ENCODE data around the gene KIF3A.

The KIF3A gene

DNA sequence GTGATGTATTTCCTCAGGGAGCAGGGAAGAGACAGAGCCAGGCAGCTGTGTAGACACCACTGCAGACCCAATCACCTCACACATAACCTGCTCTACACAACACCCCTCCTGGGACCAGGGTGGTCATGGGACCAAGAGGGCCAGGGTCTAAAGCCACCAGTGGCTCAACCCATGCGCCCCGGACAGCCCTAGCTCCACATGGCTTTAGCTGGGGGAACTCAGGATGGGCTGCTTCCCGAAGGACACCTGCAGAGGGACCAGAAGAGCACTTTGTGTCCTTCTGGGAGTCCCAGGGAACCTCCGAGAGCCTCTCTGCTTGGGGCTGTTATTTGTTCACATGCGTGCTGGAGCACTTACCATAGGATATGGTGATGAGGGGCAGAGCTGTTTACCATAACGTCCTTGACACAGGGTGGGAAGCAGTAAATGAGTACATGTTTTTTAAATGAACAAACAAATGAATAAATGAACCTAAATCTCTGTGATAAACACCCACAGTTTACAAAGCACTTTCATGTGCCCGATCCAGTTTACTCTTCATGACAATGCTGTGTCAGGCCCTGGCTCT is 27.4 kb upstream of the KIF3A start:
- Mint-ChIP-seq H3K36me3 (no peaks in the 10 kb centered on the region), H3K27me3 (no peaks in the 10 kb centered on the region), H3K9me3 (no peaks in the 10 kb centered on the region), H3K4me3 (no peak overlapping the region), H3K27ac (no peak overlapping the region), H3K4me1 (no peaks in the 10 kb centered on the region)
- no peak for ATAC-seq (ENCODE audit: low read depth)
- DNase-seq (ENCODE audit: low spot score in 2 of 2) = no peak

DNA sequence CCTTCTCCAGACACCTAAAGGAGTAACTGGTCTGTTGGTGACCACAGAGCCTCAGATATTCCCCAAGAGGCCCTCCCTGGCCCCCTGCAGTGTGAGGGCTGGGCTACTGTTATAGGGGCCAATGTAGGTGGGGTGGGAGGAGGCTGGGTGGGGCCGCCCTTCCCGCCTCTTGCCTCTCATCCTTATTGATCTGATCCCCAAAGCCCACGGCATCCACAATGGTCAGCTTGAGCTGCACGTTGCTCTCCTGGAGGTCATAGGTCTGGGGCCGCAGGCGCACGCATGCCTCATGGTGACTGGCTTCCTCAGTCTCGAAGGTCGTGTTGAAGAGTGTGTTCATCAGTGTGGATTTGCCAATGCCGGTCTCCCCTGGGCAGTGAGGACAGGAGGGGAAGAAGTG is 26.7 kb upstream of the KIF3A start:
- ATAC-seq (ENCODE audit: low read depth) (no peak), DNase-seq (ENCODE audit: low spot score in 2 of 2) (no peak)
- Mint-ChIP-seq H3K4me3 (no peak overlapping the region), H3K36me3 (no peaks in the 10 kb centered on the region), H3K4me1 (no peaks in the 10 kb centered on the region), H3K9me3 (no peaks in the 10 kb centered on the region), H3K27ac (no peak overlapping the region), H3K27me3 (no peaks in the 10 kb centered on the region)

DNA sequence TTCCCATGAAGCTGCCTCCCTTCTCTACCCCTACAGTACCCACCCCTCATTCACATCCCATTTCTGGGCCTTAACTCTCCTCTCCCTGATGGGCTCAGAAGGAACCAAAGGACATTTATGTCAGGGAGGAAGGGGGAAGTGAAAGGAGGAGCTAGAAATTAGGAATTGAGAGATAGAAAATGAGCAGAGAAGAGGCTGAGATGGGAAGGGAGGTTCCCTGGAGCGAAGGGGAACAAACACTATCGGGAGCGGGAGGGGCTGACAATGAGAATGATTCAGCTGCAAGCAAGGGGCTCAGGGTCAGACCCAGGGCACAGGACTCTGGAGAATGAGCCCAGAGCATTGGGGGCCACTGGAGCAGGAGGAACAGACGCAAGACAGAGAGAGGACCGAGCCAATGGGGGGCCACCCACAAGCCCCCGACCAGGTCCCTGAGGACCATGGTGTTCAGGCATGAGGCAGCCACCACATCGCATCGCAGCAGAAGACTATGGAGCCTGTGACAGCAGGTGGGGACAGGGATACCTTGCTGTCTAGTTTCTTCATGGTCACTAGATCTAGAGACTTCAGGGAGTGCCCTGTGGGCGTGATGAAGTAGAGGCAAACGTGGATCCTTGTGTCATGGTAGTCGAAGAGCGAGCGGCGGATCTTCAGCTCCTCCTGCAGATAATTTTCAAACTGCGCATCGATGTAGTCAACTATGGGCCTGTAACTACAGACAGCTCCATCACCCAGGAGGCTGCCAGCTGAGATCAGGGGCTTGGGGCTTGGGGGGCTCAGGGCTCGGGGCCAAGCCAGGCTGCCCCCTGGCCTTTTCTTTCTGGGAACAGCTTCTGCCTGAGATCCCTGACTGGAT is 26.1 kb upstream of the KIF3A start:
- H3K36me3 Mint-ChIP-seq = no peaks in the 10 kb centered on the region
- DNase-seq (ENCODE audit: low spot score in 2 of 2) (no peak), ATAC-seq (ENCODE audit: low read depth) (no peak)
- H3K4me1 Mint-ChIP-seq = no peaks in the 10 kb centered on the region
- no peaks in the 10 kb centered on the region for H3K9me3 Mint-ChIP-seq
- no peak overlapping the region for H3K27ac Mint-ChIP-seq
- H3K4me3 Mint-ChIP-seq = no peak overlapping the region
- no peaks in the 10 kb centered on the region for H3K27me3 Mint-ChIP-seq

DNA sequence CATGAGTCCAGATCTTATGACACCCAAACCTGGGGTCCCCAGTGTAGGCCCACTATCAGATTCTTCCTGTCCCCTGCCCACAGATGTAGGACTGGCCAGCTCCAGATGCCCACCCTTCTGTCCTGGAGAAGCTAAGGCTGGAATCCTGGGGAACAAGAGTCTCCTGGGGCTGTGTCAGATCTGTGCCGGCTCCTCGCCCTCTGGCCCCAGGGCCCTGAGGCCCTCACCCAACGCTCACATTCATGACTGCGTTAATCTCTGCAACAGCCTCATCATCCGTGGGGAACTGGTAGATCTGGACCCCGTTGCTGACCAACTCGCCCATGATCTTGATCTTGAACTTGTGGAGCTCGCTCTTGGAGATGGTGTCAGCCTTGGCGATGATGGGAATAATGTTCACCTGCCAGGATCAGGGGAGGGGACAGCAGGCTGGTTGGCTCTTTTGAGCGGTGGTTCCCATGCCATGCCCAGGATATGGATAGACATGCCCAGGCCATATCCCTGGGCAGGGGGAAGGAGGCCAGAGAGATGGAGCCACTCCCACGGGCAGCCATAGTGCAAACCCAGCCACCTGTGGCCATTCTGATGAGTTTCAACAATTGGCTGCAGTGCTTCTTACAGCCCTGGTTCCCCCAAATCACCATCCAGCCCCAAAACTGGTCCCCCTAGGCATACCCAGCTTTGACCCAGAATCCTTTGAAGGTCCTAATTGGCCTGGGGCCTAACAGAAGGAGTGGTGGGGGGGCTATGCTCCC is 25.1 kb upstream of the KIF3A start:
- ATAC-seq (ENCODE audit: low read depth) (no peak), DNase-seq (ENCODE audit: low spot score in 2 of 2) (no peak)
- no peak overlapping the region for H3K27ac Mint-ChIP-seq
- H3K27me3 Mint-ChIP-seq = no peaks in the 10 kb centered on the region
- no peaks in the 10 kb centered on the region for H3K36me3 Mint-ChIP-seq
- H3K9me3 Mint-ChIP-seq = no peaks in the 10 kb centered on the region
- H3K4me3 Mint-ChIP-seq = no peak overlapping the region
- H3K4me1 Mint-ChIP-seq = no peaks in the 10 kb centered on the region

DNA sequence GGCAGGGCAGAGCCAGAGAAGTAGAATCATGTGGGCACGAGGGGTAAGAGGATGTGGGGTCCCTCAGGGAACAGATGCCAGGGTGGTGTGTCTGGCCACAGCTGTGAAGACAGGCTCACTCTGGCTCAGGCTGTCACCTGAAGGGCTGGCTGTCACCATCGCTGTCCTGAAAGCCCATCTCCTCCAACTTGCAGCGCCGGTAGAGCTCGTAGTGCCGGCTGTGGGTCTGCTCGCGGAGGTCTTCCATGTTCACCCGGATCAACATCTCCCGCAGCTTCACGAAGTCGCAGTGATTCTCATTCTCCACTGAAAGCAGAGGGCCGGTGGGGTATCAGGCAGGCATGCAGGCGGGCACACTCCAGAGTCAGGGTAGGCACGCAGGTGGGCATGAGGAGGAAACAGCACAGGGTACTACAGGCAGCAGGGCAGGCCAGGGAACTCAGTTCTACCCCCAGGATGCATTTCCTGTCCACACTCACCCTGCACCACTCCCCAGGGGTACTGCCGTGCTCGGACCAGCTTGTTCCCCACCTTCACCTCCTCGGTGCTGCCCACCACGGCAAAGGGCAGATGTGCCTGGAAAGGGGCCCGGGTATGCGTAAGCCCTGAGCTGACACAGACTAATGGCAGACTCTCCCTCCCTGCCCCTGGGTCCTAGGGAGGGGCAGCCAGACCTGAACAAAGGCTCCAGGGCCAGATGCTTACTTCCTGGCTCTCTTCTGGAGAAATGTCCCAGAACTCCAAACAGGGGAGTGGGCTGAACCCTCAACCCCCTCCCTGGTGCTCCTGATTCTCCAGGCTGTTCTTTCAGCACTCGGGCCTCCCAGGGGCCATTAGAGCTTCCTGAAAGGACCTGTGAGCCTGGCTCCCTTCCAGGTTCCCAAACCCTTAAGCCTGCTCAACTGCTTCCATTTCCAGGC is 24.2 kb upstream of the KIF3A start:
- ATAC-seq (ENCODE audit: low read depth) = no peak
- H3K27me3 Mint-ChIP-seq = no peaks in the 10 kb centered on the region
- no peak overlapping the region for H3K27ac Mint-ChIP-seq
- H3K4me3 Mint-ChIP-seq = no peak overlapping the region
- DNase-seq (ENCODE audit: low spot score in 2 of 2) = no peak
- H3K9me3 Mint-ChIP-seq = no peaks in the 10 kb centered on the region
- H3K36me3 Mint-ChIP-seq = no peaks in the 10 kb centered on the region
- H3K4me1 Mint-ChIP-seq = no peaks in the 10 kb centered on the region

DNA sequence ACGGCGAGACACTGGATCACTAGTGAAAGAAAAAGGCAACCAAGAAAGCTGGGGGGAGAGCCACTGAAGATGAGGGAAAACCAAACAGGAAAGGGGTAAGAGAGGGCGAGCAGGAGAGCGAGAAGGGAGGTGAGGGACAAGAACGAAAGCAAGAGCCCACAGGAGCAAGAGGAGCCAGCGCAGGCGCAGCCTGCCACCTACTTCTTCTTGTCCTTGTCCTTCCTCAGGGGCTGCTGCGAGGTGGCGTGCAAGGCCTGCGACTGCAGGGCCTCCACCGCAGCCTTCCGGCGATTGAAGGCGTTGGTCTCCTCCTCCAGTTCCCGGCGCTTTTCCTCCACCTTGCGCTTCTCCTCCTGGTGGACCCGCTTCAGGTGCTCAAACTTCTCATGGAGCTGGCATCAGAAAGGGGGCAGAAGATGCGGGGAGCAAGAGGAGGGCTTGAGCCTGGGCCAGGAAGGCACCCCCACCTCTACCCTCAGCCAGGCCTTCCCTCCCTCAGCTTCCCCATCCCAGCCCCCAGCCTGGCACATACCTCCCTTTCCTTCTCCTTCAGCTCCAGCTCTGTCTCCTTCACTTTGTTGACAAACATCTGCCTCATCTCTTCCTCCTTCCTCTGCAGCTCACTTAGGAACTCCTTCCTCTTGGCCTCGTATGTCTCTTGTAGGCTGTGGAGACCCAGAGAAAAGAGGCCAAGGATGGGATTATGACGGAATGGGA is 23.4 kb upstream of the KIF3A start:
- Mint-ChIP-seq H3K27me3 (no peaks in the 10 kb centered on the region), H3K4me3 (no peak overlapping the region), H3K36me3 (no peaks in the 10 kb centered on the region), H3K4me1 (no peaks in the 10 kb centered on the region), H3K27ac (no peak overlapping the region), H3K9me3 (no peaks in the 10 kb centered on the region)
- no peak for ATAC-seq (ENCODE audit: low read depth)
- no peak for DNase-seq (ENCODE audit: low spot score in 2 of 2)

DNA sequence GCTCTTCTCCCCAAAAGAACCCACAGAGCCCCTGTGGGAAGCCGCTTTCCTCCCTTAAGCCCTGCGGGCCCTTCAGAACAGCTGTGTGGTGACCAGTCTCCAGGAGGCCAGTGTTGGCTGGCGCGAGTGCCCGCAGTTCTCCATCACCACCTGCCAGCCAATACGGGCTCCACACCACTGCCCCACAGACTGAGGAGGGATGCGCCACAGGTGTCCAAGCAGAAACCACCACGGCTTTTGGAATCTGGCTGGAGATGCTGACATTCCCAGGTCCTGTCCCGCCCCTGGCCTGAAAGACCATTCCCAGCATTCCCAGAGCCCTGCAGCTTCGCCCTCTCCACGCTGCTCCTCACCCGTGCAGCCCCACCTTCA is 22.7 kb upstream of the KIF3A start:
- Mint-ChIP-seq H3K27me3 (no peaks in the 10 kb centered on the region), H3K36me3 (no peaks in the 10 kb centered on the region), H3K4me1 (no peaks in the 10 kb centered on the region), H3K4me3 (no peak overlapping the region), H3K9me3 (no peaks in the 10 kb centered on the region), H3K27ac (no peak overlapping the region)
- no peak for ATAC-seq (ENCODE audit: low read depth)
- DNase-seq (ENCODE audit: low spot score in 2 of 2) = no peak

DNA sequence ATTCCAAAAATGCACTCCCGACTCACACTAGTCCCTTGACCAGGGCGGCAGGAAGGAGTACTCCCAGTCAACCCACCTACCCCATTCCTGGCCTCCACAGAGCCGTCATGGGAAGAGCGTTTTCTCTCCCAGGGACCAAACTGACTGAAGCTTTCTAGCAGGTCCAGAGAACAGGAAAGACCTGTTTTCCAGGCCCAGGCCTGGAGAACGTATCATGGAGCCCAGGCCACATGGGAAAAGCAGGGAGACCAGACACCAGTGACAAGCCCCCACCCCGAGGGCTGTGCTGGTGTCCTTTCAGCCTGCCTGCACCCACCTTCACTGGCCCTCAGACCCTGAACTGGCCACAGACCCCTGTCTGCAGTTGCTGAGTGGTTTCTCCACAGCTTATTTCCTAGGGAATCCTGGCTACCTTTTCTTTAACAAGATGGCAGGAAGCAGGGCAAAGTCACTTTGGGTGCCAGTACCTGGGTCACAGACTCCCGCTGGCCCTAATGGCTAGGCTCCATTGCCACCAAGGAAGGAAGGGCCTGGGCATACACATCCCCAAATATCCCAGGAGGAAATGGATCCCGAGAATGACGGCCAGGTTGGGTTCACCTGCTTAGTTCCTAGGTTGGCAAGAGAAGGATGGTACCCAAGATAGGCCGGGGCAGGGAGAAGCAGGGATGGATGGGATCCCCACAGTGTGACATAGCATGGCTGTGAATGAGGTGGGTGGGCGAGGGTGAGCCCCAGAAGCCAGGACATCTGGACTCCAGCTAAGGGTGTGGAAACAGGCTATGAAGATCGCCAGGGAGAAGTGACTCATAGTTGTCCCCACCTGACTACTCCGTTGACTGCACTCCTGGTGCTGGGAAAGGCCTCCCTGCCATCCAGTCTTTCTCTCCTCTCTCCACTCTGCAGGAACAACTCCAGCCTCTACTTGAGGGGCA is 22.0 kb upstream of the KIF3A start:
- no peak overlapping the region for H3K27ac Mint-ChIP-seq
- no peaks in the 10 kb centered on the region for H3K27me3 Mint-ChIP-seq
- H3K4me1 Mint-ChIP-seq = no peaks in the 10 kb centered on the region
- ATAC-seq (ENCODE audit: low read depth) (no peak), DNase-seq (ENCODE audit: low spot score in 2 of 2) (no peak)
- H3K4me3 Mint-ChIP-seq = no peak overlapping the region
- no peaks in the 10 kb centered on the region for H3K36me3 Mint-ChIP-seq
- no peaks in the 10 kb centered on the region for H3K9me3 Mint-ChIP-seq

DNA sequence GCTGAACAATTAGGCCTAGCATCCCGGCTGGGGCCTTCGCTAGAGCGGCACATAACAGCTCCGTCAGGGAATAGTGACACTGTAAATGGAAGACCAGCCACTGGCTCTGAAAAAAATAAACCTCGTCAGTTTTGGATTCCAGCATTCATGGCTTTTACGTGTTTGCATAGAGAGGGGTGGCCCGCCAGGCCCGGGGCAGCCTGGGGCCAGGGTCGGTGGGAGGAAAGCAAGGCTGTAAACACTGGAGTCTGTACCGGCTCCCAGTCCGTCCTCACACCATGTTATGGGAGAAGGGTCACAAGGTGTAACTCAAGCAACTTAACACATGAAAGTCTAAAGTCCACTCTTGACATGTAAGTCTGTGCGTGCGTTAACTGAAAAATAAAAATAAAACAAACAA is 21.1 kb upstream of the KIF3A start:
- Mint-ChIP-seq H3K27me3 (no peaks in the 10 kb centered on the region), H3K4me3 (no peak overlapping the region), H3K27ac (no peak overlapping the region), H3K36me3 (no peaks in the 10 kb centered on the region), H3K9me3 (no peaks in the 10 kb centered on the region), H3K4me1 (no peaks in the 10 kb centered on the region)
- ATAC-seq (ENCODE audit: low read depth) (no peak), DNase-seq (ENCODE audit: low spot score in 2 of 2) (no peak)

DNA sequence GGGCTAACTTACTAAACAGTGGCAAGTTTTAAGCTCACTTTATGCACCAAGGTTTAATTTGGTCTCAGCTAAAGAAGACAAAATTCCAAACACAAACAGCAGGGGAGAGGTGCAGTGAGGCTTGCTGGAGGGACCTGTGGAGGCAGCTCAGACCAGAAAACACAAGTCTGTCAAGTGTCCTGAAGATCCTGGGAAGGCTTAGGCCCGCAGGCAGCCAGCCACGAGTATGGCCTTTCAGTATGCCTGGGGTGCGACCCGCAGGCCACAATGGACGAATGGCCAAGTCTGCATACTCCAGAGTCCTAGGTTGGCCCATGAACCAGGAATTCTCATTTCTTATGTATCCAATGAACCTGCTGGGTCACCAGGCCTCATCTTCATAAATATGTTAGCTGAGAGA is 19.2 kb upstream of the KIF3A start:
- no peak overlapping the region for H3K4me3 Mint-ChIP-seq
- H3K27ac Mint-ChIP-seq = no peak overlapping the region
- DNase-seq (ENCODE audit: low spot score in 2 of 2) (no peak), ATAC-seq (ENCODE audit: low read depth) (no peak)
- H3K27me3 Mint-ChIP-seq = no peaks in the 10 kb centered on the region
- H3K4me1 Mint-ChIP-seq = peaks cover under 1% of the 10 kb centered on the region
- H3K9me3 Mint-ChIP-seq = no peaks in the 10 kb centered on the region
- no peaks in the 10 kb centered on the region for H3K36me3 Mint-ChIP-seq

DNA sequence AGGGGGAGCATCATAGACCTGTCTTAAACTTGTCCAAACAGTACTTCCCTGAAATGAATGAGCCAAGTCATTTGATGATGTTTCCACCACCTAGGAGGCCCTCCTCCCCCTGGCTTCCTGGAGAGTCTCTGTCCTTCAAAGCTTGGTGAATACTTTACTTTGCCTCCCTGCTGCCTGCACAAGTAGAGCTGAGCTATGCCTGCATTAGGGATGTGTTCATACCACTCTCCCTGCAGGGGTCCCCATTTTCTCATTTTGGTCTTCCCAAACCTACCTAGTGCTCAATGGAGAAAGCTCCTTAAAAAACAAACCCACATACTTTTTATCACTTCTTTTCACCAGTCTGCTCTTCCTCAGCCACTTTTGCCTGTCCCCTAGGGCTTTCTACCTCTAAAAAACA is 17.6 kb upstream of the KIF3A start:
- DNase-seq (ENCODE audit: low spot score in 2 of 2) (no peak), ATAC-seq (ENCODE audit: low read depth) (no peak)
- Mint-ChIP-seq H3K27ac (no peak overlapping the region), H3K4me1 (peaks cover 8% of the 10 kb centered on the region), H3K36me3 (no peaks in the 10 kb centered on the region), H3K9me3 (no peaks in the 10 kb centered on the region), H3K27me3 (no peaks in the 10 kb centered on the region), H3K4me3 (no peak overlapping the region)

DNA sequence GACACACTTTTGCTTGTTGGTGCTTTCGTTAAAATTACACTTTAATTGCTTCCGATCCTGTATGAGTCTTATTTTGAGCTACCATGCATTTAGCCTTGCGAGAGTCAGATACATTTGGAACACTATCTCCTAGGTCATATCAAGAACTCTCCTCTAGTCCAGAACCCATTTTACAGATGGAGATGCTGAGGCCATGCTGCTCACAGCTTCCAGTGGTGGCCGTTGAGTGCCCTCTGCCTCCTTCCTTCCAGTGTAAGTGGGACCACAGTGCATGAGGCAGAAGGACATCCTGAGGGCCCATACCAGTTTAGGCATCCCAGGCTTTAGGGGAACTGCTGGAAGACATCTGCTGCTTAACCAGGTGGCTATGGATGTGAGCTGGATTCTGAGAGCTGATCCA is 16.8 kb upstream of the KIF3A start:
- Mint-ChIP-seq H3K4me3 (no peak overlapping the region), H3K36me3 (no peaks in the 10 kb centered on the region), H3K27me3 (no peaks in the 10 kb centered on the region), H3K27ac (no peak overlapping the region), H3K4me1 (peaks cover 8% of the 10 kb centered on the region), H3K9me3 (no peaks in the 10 kb centered on the region)
- ATAC-seq (ENCODE audit: low read depth) (no peak), DNase-seq (ENCODE audit: low spot score in 2 of 2) (no peak)

All from memory B cell (primary cell).